Choroid plexus epithelial cell (primary cell): ENCODE results near the gene PLPPR5.

ENCODE experiments used
- DNase-seq: peaks from one replicate; pipeline ENCODE4 v3.0.0-alpha.2; 2010; ENCODE audit warnings: low read depth
- H3K4me3 ChIP-seq: 2 replicates; pipeline ENCODE4 v1.5.1; 2011; ENCODE audit warnings: low read depth, mild to moderate bottlenecking, control low read depth, low read length, moderate library complexity
- CTCF ChIP-seq: conservative IDR thresholded peaks from 2 replicates; pipeline ENCODE4 v1.5.1; 2011; ENCODE audit warnings: low read depth, mild to moderate bottlenecking, control low read depth, inconsistent platforms, low read length, moderate library complexity

Gene PLPPR5

GRCh38 chr1:98989556-98989907 lies 15.1 kb downstream of the PLPPR5 start:
- TF ChIP-seq CTCF = no peak
- DNase-seq = no peak
- H3K4me3 ChIP-seq = no peak overlapping the region

- no peak overlapping the region for H3K4me3 ChIP-seq
- peak; percentile 27 for DNase-seq
- no peak for TF ChIP-seq CTCF
These were observed 15.6 kb downstream of the PLPPR5 start for GRCh38 chr1:98988904-98989555.

- no peak overlapping the region for H3K4me3 ChIP-seq
- no peak for DNase-seq
- no peak for TF ChIP-seq CTCF
These were observed 19.0 kb downstream of the PLPPR5 start for GRCh38 chr1:98985687-98986086.

GRCh38 chr1:98981917-98982513 lies 22.6 kb downstream of the PLPPR5 start:
- H3K4me3 ChIP-seq = no peak overlapping the region
- peak; percentile 46 for DNase-seq
- no peak for TF ChIP-seq CTCF

- H3K4me3 ChIP-seq = no peak overlapping the region
- no peak for DNase-seq
- TF ChIP-seq CTCF = no peak
These were observed 25.2 kb downstream of the PLPPR5 start for GRCh38 chr1:98979463-98979862.

- no peak overlapping the region for H3K4me3 ChIP-seq
- no peak for TF ChIP-seq CTCF
- DNase-seq = no peak
These were observed 28.9 kb downstream of the PLPPR5 start for GRCh38 chr1:98975810-98976209.

GRCh38 chr1:98975113-98975512 lies 29.5 kb downstream of the PLPPR5 start:
- DNase-seq = no peak
- TF ChIP-seq CTCF = no peak
- no peak overlapping the region for H3K4me3 ChIP-seq
